ENCODE data around the gene TUBA3E.
"Not testable (repeated sequence)": the region's sequence is repeated elsewhere in the genome, so short reads cannot be mapped to it uniquely, and the experiment has no call there.

GRCh38 chr2:130228005-130228404, 29.8 kb upstream of the TUBA3E start:
- not testable (repeated sequence) for TF ChIP-seq POLR2A, EP300 (IDR thresholded peaks at IDR 0.05)

Data from ovary (tissue), 1 donor.